GM18519 (cell line): ENCODE results near the gene SMAD3.
"Not testable (repeated sequence)": the region's sequence is repeated elsewhere in the genome, so short reads cannot be mapped to it uniquely, and the experiment has no call there.

Source experiments
- ATAC-seq: cut with Tn5 transposase; IDR thresholded peaks from one replicate; pipeline ENCODE4 v1.9.1; 2021; ENCODE audit warnings: mild to moderate bottlenecking, moderate library complexity; ENCODE audit not compliant: unreplicated experiment, low FRiP score

SMAD3 gene

GRCh38 chr15:67065531-67066005 lies at the start of gene SMAD3:
SMAD3 (plus strand) TSS chr15:67065602; CDS start chr15:67066155, 553 bp downstream.
- no peak for ATAC-seq

- ATAC-seq: no peak
These were observed 48.1 kb upstream of the SMAD3 start for GRCh38 chr15:67017311-67017710.

- ATAC-seq: no peak
These were observed 47.4 kb upstream of the SMAD3 start for GRCh38 chr15:67018026-67018425.

GRCh38 chr15:67018441-67018840 lies 47.0 kb upstream of the SMAD3 start:
- ATAC-seq: no peak

- no peak for ATAC-seq
These were observed 46.3 kb upstream of the SMAD3 start for GRCh38 chr15:67019069-67019468.

- no peak for ATAC-seq
These were observed 45.4 kb upstream of the SMAD3 start for GRCh38 chr15:67019884-67020520.

- not testable (repeated sequence) for ATAC-seq
These were observed 44.7 kb upstream of the SMAD3 start for GRCh38 chr15:67020668-67021067.

GRCh38 chr15:67021455-67021854 lies 43.9 kb upstream of the SMAD3 start:
- no peak for ATAC-seq

- ATAC-seq: no peak
These were observed 42.8 kb upstream of the SMAD3 start for GRCh38 chr15:67022587-67023105.

- ATAC-seq: no peak
These were observed 41.7 kb upstream of the SMAD3 start for GRCh38 chr15:67023517-67024313.

- ATAC-seq: no peak
These were observed 40.9 kb upstream of the SMAD3 start for GRCh38 chr15:67024314-67024997.

GRCh38 chr15:67024998-67025368 lies 40.4 kb upstream of the SMAD3 start:
- no peak for ATAC-seq

- no peak for ATAC-seq
These were observed 39.4 kb upstream of the SMAD3 start for GRCh38 chr15:67025719-67026609.

GRCh38 chr15:67026610-67026967 lies 38.8 kb upstream of the SMAD3 start:
- no peak for ATAC-seq

GRCh38 chr15:67028440-67028839 lies 37.0 kb upstream of the SMAD3 start:
- not testable (repeated sequence) for ATAC-seq

GRCh38 chr15:67030036-67030762 lies 35.2 kb upstream of the SMAD3 start:
- no peak for ATAC-seq

- no peak for ATAC-seq
These were observed 34.1 kb upstream of the SMAD3 start for GRCh38 chr15:67031331-67031730.

- no peak for ATAC-seq
These were observed 32.8 kb upstream of the SMAD3 start for GRCh38 chr15:67032608-67033007.

- ATAC-seq: no peak
These were observed 32.4 kb upstream of the SMAD3 start for GRCh38 chr15:67033012-67033411.
